ENCODE data around the gene SERPINB7.

DNA sequence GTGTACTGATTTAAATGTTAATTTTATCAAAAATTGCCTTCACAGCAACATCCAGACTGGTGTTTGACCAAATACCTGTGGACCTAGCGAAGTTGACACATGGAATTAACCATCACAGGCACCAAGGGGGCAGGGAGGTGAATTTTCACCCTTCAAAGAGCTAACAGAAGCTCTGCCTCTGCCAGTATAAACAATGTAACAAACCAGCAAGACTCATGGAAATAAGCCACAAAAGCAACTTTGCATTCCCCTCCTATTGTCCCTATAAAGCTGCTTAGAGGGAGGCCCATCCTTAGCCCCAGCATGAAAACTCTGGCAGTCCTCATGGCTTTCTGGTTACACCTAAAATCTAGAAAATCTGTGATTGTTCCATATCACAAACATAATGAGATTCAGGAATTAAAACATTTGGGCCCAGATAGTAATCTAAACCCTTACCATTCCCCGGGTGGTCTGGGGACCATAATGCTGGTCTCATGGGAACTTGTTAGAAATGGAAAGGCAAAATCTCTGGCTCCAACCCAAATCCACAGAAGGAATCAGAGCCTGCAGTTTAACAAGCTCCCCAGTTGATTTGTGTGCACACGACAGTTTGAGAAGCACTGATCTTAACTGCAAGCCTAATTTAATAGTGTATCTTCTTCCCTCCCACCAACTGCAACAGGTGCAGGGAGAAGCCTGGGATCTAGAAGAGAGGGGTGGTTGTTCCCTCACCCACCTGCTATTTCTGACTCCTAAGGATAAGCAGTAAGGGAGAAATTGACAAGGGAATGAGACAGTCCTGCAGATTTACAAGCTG, 49.3 kb upstream of the SERPINB7 start:
- TF ChIP-seq, protein P1, sequence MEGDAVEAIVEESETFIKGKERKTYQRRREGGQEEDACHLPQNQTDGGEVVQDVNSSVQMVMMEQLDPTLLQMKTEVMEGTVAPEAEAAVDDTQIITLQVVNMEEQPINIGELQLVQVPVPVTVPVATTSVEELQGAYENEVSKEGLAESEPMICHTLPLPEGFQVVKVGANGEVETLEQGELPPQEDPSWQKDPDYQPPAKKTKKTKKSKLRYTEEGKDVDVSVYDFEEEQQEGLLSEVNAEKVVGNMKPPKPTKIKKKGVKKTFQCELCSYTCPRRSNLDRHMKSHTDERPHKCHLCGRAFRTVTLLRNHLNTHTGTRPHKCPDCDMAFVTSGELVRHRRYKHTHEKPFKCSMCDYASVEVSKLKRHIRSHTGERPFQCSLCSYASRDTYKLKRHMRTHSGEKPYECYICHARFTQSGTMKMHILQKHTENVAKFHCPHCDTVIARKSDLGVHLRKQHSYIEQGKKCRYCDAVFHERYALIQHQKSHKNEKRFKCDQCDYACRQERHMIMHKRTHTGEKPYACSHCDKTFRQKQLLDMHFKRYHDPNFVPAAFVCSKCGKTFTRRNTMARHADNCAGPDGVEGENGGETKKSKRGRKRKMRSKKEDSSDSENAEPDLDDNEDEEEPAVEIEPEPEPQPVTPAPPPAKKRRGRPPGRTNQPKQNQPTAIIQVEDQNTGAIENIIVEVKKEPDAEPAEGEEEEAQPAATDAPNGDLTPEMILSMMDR (IDR thresholded peaks at IDR 0.05; ENCODE audit: insufficient read depth, low read depth, low read length) = no peak
- TF ChIP-seq EZH2 (IDR thresholded peaks at IDR 0.05; ENCODE audit: insufficient read depth, low read length) = no peak
